PC-3 (cell line): Measurements from ENCODE around the gene CCDC136. TPM values are rescaled to one million over a fixed set of nuclear protein-coding genes. Genes with fewer than 3 reads are reported as not detected.

Experiments
- ATAC-seq: fragments of 200-7000 bp; cut with Tn5 transposase; 2 replicates; pipeline ENCODE4 v1.9.1; 2020; ENCODE audit warnings: mild to moderate bottlenecking, moderate library complexity
- BruUV-seq: library from RNA; stranded (reverse); fragments of 400-500 nt; replicated peaks from 2 replicates; lab custom pipeline; 2021; lab: Mats Ljungman, UMichigan
- CTCF ChIA-PET: fragments of 300-600 bp; sonication (Branson Sonifier 250); formaldehyde crosslinking; loops from one replicate; lab custom pipeline; 2022; ENCODE audit warnings: antibody characterized with exemption; lab: Charles Lee
- POLR2A ChIA-PET: fragments of 300-600 bp; sonication (Branson Sonifier 250); formaldehyde crosslinking; loops from one replicate; lab custom pipeline; 2022; ENCODE audit warnings: antibody characterized with exemption; ENCODE audit not compliant: unreplicated experiment; lab: Charles Lee
- DNase-seq: peaks from one replicate; pipeline ENCODE4 v3.0.0-alpha.2; 2015
- H2AFZ ChIP-seq: fragments of 300-600 bp; sonication (generic); 2 replicates; pipeline ENCODE4 v1.6.0; 2016; ENCODE audit warnings: antibody characterized with exemption, low read length
- H3F3A ChIP-seq: fragments of 300-600 bp; sonication (generic); one replicate; pipeline ENCODE4 v1.6.0; 2017; ENCODE audit warnings: antibody characterized with exemption, low read length, control low read depth, mild to moderate bottlenecking; ENCODE audit not compliant: unreplicated experiment
- H3K27ac ChIP-seq: fragments of 300-600 bp; sonication (generic); 2 replicates; pipeline ENCODE4 v1.5.1; 2016; ENCODE audit warnings: mild to moderate bottlenecking, low read length
- H3K27me3 ChIP-seq: fragments of 300-600 bp; sonication (generic); 2 replicates; pipeline ENCODE4 v1.6.1; 2016; ENCODE audit warnings: low read length, mixed read lengths
- H3K36me3 ChIP-seq: fragments of 300-600 bp; sonication (generic); 2 replicates; pipeline ENCODE4 v1.6.1; 2016; ENCODE audit warnings: low read depth, mixed run types, low read length, mixed read lengths
- H3K4me1 ChIP-seq: fragments of 300-600 bp; sonication (generic); 2 replicates; pipeline ENCODE4 v1.5.1; 2016; ENCODE audit warnings: low read length; ENCODE audit not compliant: insufficient read depth
- H3K4me2 ChIP-seq: fragments of 300-600 bp; sonication (generic); 2 replicates; pipeline ENCODE4 v1.6.0; 2016; ENCODE audit warnings: low read length
- H3K4me3 ChIP-seq: fragments of 300-600 bp; sonication (generic); 2 replicates; pipeline ENCODE4 v1.5.1; 2016; ENCODE audit warnings: mild to moderate bottlenecking, low read length, mixed read lengths
- H3K79me2 ChIP-seq: fragments of 300-600 bp; sonication (generic); 2 replicates; pipeline ENCODE4 v1.6.1; 2017; ENCODE audit warnings: low read length, mixed read lengths
- H3K9ac ChIP-seq: fragments of 300-600 bp; sonication (generic); 2 replicates; pipeline ENCODE4 v1.6.0; 2016; ENCODE audit warnings: mild to moderate bottlenecking, low read length
- H3K9me2 ChIP-seq: fragments of 300-600 bp; sonication (generic); replicated peaks from 2 replicates; pipeline ENCODE4 v1.6.1; 2016; ENCODE audit warnings: mixed run types, low read length, mixed read lengths
- H3K9me3 ChIP-seq: fragments of 300-600 bp; sonication (generic); 2 replicates; pipeline ENCODE4 v1.6.1; 2016; ENCODE audit warnings: low read length, mixed read lengths
- H4K20me1 ChIP-seq: fragments of 300-600 bp; sonication (generic); 2 replicates; pipeline ENCODE4 v1.6.1; 2016; ENCODE audit warnings: low read length, mixed read lengths
- CTCF ChIP-seq: fragments of 300-600 bp; sonication (generic); conservative IDR thresholded peaks from 2 replicates; pipeline ENCODE4 v1.5.1; 2017; ENCODE audit warnings: antibody characterized with exemption, low read depth, mild to moderate bottlenecking, low read length
- EZH2 ChIP-seq: fragments of 300-600 bp; sonication (generic); IDR thresholded peaks from one replicate; pipeline ENCODE4 v1.6.1; 2017; ENCODE audit warnings: antibody characterized with exemption, mild to moderate bottlenecking, low read length; ENCODE audit not compliant: unreplicated experiment
- EZH2phosphoT487 ChIP-seq: fragments of 300-600 bp; sonication (generic); IDR thresholded peaks from 2 replicates; pipeline ENCODE4 v1.6.1; 2018; ENCODE audit warnings: mild to moderate bottlenecking, antibody characterized with exemption, low read length, borderline replicate concordance
- intact Hi-C: fragments of 100-400 bp; cut with micrococcal nuclease; formaldehyde crosslinking; loops from 2 replicates; pipeline ENCODE4 v1.9.0; 2023
- total RNA-seq: library from RNA; depleted of rRNA; stranded (reverse); fragments of >200 nt; gene quantifications from 2 replicates; pipeline ENCODE4 v1.2.3, GENCODE V29; 2014

Gene CCDC136
- total RNA-seq, 1 experiment from 2014 or later = 10.5 TPM

DNA sequence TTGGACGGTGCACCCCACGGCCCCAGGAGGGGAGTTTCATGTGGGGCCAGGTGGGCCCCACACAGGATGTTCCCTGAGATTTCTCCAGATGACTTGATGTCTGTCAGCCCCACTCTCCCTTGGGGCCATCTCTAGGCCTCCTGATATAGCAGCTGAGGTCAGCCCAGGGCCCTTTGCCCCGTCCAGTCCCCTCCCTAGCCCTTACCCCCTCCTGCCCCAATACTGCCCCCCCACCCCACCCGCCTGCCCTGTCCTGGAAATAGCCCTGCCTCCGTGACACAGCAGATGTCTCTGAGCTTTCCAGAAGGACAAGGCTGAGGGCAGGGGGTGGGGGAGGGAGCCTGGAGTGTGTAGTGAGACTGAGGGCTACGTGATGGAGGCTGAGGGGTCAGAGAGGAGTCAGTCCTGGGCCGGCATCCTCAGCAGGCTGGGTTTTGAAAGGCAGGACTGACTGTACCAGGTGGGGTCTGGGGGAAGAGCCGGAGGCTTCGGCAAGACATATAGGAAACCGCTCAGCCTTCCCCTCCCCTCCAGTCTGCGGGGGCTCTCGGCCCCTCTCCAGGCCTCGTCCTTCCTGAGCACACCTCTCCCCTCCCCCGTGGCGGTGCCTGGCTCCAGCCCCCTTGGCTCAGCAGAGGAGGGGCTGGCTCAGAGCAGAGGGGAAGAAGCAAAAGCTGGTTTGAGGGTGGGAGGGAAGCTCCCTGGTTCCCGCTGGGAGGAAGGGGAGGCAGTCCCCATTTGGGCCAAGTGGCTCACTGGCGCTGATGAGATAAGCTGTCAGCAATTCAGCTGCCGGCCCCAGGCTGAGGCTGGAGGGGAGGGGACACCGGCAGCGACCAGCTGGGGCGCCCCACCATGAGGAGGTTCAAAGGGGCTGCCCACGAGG lies 40.5 kb downstream of the CCDC136 start:
- ATAC-seq (no peak), DNase-seq (peak; percentile 15)
- Histone ChIP-seq H3F3A (no peaks in the 10 kb centered on the region), H4K20me1 (no peaks in the 10 kb centered on the region; the same call in 1 of the 2 replicates), H3K36me3 (peaks cover 7% of the 10 kb centered on the region; the same call in 1 of the 2 replicates), H3K27ac (peak overlapping the region; percentile 64; the same call in 1 of the 2 replicates), H3K79me2 (peaks cover 45% of the 10 kb centered on the region), H3K9me2 (no peaks in the 10 kb centered on the region), H3K4me2 (peak overlapping the region; percentile 95), H3K27me3 (no peaks in the 10 kb centered on the region), H3K9me3 (no peaks in the 10 kb centered on the region), H2AFZ (no peak overlapping the region), H3K4me1 (peaks cover 55% of the 10 kb centered on the region), H3K4me3 (peak overlapping the region; percentile 84), H3K9ac (peak overlapping the region; percentile 60)
- intact Hi-C loops = no loop called here
- ChIA-PET CTCF (no interaction called here), POLR2A (no interaction called here)
- no TSS peak for BruUV-seq
- TF ChIP-seq EZH2phosphoT487 (no peak), CTCF (no peak), EZH2 (no peak)

GRCh38 chr7:128832880-128833147 lies 41.0 kb downstream of the CCDC136 start:
- no peak for ATAC-seq
- Histone ChIP-seq H3K9me2 (no peaks in the 10 kb centered on the region), H3K9me3 (no peaks in the 10 kb centered on the region), H3K4me3 (peak overlapping the region; percentile 84), H2AFZ (no peak overlapping the region), H3K4me1 (peaks cover 49% of the 10 kb centered on the region), H3K79me2 (peaks cover 45% of the 10 kb centered on the region), H3F3A (no peaks in the 10 kb centered on the region), H4K20me1 (no peaks in the 10 kb centered on the region; the same call in 1 of the 2 replicates), H3K27ac (peak overlapping the region; percentile 64), H3K27me3 (no peaks in the 10 kb centered on the region), H3K36me3 (peaks cover 7% of the 10 kb centered on the region; the same call in 1 of the 2 replicates), H3K4me2 (peak overlapping the region; percentile 95), H3K9ac (no peak overlapping the region)
- intact Hi-C loops = no loop called here
- POLR2A ChIA-PET = no interaction called here
- DNase-seq = no peak
- CTCF ChIA-PET = no interaction called here
- TF ChIP-seq EZH2 (no peak), EZH2phosphoT487 (no peak), CTCF (no peak)
- BruUV-seq = no TSS peak
